ENCODE data around the gene OLA1.

The OLA1 gene

DNA sequence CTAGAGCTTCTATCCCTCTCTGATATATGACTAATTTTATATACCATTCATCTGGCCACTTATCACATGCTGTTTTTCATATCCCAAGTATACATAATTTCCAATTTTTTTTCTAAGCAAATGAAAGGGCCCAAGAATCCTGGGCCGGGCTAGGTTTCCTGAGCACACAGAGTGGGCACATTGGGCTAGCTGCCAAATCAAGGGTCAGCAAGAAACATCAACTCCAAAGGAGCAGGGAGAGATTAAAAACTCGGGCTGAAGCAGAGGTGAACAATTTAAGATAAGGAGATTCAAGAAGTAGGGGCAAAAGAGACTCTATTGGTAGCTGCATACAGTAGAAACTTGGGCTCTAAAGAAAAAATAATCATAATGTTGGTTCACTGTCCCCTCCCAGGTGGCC is 39.0 kb downstream of the OLA1 start:
- H3K27me3 ChIP-seq (ENCODE audit: control insufficient read depth, insufficient read depth, low read length, poor library complexity, severe bottlenecking): no peaks in the 10 kb centered on the region

DNA sequence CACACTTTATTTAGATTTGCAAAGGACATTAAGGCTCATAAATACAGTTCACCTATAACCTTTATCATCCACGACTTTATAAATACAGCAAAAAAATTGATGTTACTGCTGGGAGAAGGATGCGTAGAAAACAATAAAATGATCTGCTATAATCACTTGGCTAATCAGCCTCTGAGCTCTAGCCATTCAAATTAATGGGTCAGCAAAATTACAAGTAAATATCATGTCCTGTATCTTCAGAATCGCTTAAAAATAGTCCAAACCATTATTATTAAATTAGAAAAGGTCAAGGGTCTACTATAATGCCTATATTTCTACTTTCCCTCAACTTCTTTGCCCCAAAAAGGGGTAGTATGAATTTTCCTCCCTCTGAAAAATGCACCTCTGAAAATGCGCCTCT is 40.3 kb downstream of the OLA1 start:
- Histone ChIP-seq H3K27ac (ENCODE audit: insufficient read depth, low read depth, low read length, poor library complexity, severe bottlenecking) (no peak overlapping the region), H3K27me3 (ENCODE audit: control insufficient read depth, insufficient read depth, low read length, poor library complexity, severe bottlenecking) (no peaks in the 10 kb centered on the region), H3K4me1 (ENCODE audit: control insufficient read depth, insufficient read depth, low read length) (no peaks in the 10 kb centered on the region), H3K4me3 (ENCODE audit: insufficient read depth, low read depth, low read length) (no peak overlapping the region), H3K9me3 (ENCODE audit: control insufficient read depth, low read length) (no peaks in the 10 kb centered on the region), H3K36me3 (ENCODE audit: control insufficient read depth, insufficient read depth, low read length) (no peaks in the 10 kb centered on the region)
- 54 to 70% methylated on average over 2 to 4 of the region's 4 CpGs for WGBS, 2 experiments

More for the DNA sequence above, 39.0 kb downstream of the OLA1 start:
- H3K4me3 ChIP-seq (ENCODE audit: insufficient read depth, low read depth, low read length): no peak overlapping the region
- H3K36me3 ChIP-seq (ENCODE audit: control insufficient read depth, insufficient read depth, low read length): no peaks in the 10 kb centered on the region
- no peak overlapping the region for H3K27ac ChIP-seq (ENCODE audit: insufficient read depth, low read depth, low read length, poor library complexity, severe bottlenecking)
- WGBS, 2 experiments: 92% methylated on average over 2 of the region's 2 CpGs
- H3K9me3 ChIP-seq (ENCODE audit: control insufficient read depth, low read length): no peaks in the 10 kb centered on the region
- no peaks in the 10 kb centered on the region for H3K4me1 ChIP-seq (ENCODE audit: control insufficient read depth, insufficient read depth, low read length)

DNA sequence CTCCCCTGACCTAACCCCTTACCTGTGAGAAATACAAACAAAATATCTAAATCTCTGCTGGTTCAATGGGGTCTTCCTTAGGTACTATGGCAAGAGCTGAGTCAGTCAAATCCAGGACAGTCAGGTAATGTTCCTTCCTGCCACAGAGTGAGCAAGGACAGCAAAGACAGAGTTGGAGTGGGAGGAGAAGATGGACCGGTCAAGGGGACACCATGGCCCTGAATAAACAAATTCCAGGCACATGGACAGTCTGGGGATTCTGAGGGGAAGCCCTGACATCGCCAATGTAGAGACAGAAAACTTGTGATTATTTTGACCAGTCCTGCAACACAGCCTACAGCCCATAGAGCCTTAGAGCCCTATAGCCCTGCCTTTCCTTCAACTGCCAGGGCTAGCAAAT is 42.8 kb downstream of the OLA1 start:
- 89 to 98% methylated on average over 2 of the region's 2 CpGs for WGBS, 2 experiments
- Histone ChIP-seq H3K9me3 (ENCODE audit: control insufficient read depth, low read length) (no peaks in the 10 kb centered on the region), H3K4me1 (ENCODE audit: control insufficient read depth, insufficient read depth, low read length) (no peaks in the 10 kb centered on the region), H3K27ac (ENCODE audit: insufficient read depth, low read depth, low read length, poor library complexity, severe bottlenecking) (no peak overlapping the region), H3K4me3 (ENCODE audit: insufficient read depth, low read depth, low read length) (no peak overlapping the region), H3K27me3 (ENCODE audit: control insufficient read depth, insufficient read depth, low read length, poor library complexity, severe bottlenecking) (no peaks in the 10 kb centered on the region), H3K36me3 (ENCODE audit: control insufficient read depth, insufficient read depth, low read length) (no peaks in the 10 kb centered on the region)

DNA sequence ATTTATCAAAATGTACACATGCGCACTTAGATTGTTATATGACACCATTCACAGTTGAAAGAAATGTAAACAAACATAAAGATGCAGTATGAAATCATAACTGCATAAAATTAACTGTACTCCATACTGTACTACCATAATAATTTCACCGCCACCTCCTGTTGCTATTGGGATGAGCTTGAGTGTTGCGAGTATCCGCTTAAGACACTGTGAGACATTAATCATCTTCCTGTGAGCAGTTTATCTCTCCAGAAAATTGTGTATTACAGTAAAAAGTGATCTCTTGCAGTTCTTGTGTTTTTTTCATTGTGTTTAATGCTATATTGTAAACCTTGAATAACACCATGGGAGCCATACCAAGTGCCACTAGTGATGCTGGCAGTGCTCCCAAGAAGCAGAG is 46.1 kb downstream of the OLA1 start:
- Histone ChIP-seq H3K27me3 (ENCODE audit: control insufficient read depth, insufficient read depth, low read length, poor library complexity, severe bottlenecking) (no peaks in the 10 kb centered on the region), H3K27ac (ENCODE audit: insufficient read depth, low read depth, low read length, poor library complexity, severe bottlenecking) (no peak overlapping the region), H3K4me1 (ENCODE audit: control insufficient read depth, insufficient read depth, low read length) (no peaks in the 10 kb centered on the region), H3K4me3 (ENCODE audit: insufficient read depth, low read depth, low read length) (no peak overlapping the region), H3K9me3 (ENCODE audit: control insufficient read depth, low read length) (no peaks in the 10 kb centered on the region), H3K36me3 (ENCODE audit: control insufficient read depth, insufficient read depth, low read length) (no peaks in the 10 kb centered on the region)
- 96 to 99% methylated on average over 3 to 4 of the region's 4 CpGs for WGBS, 2 experiments

DNA sequence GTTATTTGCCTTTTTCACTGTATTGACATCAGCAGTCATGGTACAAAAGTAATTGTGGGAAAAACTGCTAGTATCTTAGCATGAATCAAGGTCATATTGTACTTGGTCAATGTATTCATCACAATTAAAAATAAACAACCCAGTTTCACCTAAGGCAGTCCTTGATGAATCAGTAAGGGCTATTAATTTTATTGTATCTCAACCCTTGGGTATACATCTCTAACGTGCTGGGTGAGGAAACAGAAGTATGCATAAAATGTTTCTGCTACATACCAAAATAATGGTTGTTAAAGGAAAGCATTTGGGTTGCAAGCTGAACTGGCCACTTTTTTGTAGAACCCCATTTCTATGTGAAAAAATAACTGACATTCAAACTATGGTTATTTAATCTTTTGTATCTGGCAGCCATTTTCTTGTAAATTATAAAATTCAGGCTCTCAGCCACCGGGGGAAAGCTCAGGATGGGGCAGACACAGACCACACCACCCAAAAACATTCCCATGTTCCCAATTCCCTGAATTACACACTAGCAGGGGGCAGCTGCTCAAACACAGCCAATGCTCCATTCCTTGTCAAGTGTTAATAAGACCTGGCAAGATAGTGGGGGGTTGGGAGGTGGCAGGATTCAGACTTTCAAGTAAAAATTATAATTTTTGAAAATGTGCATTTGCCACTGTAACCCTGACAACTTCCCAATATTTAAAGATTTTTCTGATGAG is 49.3 kb downstream of the OLA1 start:
- Histone ChIP-seq H3K36me3 (ENCODE audit: control insufficient read depth, insufficient read depth, low read length) (no peaks in the 10 kb centered on the region), H3K9me3 (ENCODE audit: control insufficient read depth, low read length) (no peaks in the 10 kb centered on the region), H3K4me3 (ENCODE audit: insufficient read depth, low read depth, low read length) (no peak overlapping the region), H3K4me1 (ENCODE audit: control insufficient read depth, insufficient read depth, low read length) (no peaks in the 10 kb centered on the region), H3K27me3 (ENCODE audit: control insufficient read depth, insufficient read depth, low read length, poor library complexity, severe bottlenecking) (no peaks in the 10 kb centered on the region), H3K27ac (ENCODE audit: insufficient read depth, low read depth, low read length, poor library complexity, severe bottlenecking) (no peak overlapping the region)
- 32 to 33% methylated on average over 2 of the region's 2 CpGs for WGBS, 2 experiments

DNA sequence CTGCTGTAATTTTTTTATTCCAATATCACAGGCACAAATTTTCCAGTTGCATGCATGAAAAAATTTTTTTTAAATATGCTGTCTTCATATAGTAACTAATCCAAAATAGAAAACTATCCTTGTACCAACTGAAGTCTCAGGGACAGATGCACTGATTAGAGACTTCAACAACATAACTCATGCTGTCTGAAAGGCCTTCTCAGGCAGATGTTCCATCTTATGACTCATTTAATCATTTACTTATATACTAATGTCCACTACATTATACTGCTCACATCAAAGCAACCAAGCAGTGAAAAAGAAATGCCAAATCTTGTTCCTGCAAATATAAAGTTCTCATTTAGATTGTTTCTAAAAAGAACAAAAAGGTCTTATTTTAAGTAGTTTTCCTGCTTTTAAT is 53.1 kb downstream of the OLA1 start:
- Histone ChIP-seq H3K27me3 (ENCODE audit: control insufficient read depth, insufficient read depth, low read length, poor library complexity, severe bottlenecking) (no peaks in the 10 kb centered on the region), H3K36me3 (ENCODE audit: control insufficient read depth, insufficient read depth, low read length) (no peaks in the 10 kb centered on the region), H3K4me3 (ENCODE audit: insufficient read depth, low read depth, low read length) (no peak overlapping the region), H3K4me1 (ENCODE audit: control insufficient read depth, insufficient read depth, low read length) (no peaks in the 10 kb centered on the region), H3K27ac (ENCODE audit: insufficient read depth, low read depth, low read length, poor library complexity, severe bottlenecking) (no peak overlapping the region), H3K9me3 (ENCODE audit: control insufficient read depth, low read length) (no peaks in the 10 kb centered on the region)

DNA sequence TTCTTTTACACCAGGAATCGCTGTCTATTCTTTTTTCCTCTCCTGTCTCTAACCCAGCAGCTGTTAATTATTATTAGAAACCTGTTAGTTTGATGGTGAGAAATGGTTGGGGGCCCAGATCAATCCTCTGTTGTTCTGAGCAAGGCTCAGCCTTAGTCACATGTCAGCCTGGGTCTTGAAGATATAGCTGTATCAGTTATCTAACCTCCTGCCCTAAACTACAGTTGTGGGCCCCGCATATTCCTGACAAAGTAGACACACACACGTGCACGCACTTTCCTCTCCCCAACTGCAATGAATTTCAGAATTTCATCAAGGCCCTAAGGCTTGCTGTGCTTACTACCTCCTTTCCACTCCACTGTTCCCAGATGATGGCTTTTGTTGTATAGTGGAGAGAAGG is 54.6 kb downstream of the OLA1 start:
- Histone ChIP-seq H3K36me3 (ENCODE audit: control insufficient read depth, insufficient read depth, low read length) (no peaks in the 10 kb centered on the region), H3K27me3 (ENCODE audit: control insufficient read depth, insufficient read depth, low read length, poor library complexity, severe bottlenecking) (no peaks in the 10 kb centered on the region), H3K27ac (ENCODE audit: insufficient read depth, low read depth, low read length, poor library complexity, severe bottlenecking) (no peak overlapping the region), H3K4me1 (ENCODE audit: control insufficient read depth, insufficient read depth, low read length) (no peaks in the 10 kb centered on the region), H3K9me3 (ENCODE audit: control insufficient read depth, low read length) (no peaks in the 10 kb centered on the region), H3K4me3 (ENCODE audit: insufficient read depth, low read depth, low read length) (no peak overlapping the region)
- WGBS, 2 experiments: 94 to 97% methylated on average over 3 to 4 of the region's 4 CpGs

DNA sequence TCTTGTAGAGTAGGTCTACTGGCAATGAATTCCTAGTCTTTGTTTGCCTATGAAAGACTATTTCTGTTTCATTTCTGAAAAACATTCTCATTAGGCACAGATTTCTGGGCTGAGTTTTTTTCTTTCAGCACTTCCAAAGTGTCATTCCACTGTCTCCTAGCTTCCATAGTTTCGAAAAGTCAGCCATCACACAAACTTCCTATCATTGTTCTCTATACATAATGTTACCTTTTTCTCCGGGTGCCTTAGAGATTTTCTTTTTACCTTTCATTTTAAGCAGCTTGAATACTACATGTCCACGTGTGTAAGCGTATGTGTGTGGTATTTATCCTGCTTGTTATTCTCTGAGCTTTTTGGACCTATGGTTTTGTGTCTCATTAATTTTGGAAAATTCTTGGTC is 55.7 kb downstream of the OLA1 start:
- Histone ChIP-seq H3K27ac (ENCODE audit: insufficient read depth, low read depth, low read length, poor library complexity, severe bottlenecking) (no peak overlapping the region), H3K9me3 (ENCODE audit: control insufficient read depth, low read length) (no peaks in the 10 kb centered on the region), H3K27me3 (ENCODE audit: control insufficient read depth, insufficient read depth, low read length, poor library complexity, severe bottlenecking) (no peaks in the 10 kb centered on the region), H3K4me1 (ENCODE audit: control insufficient read depth, insufficient read depth, low read length) (no peaks in the 10 kb centered on the region), H3K36me3 (ENCODE audit: control insufficient read depth, insufficient read depth, low read length) (no peaks in the 10 kb centered on the region), H3K4me3 (ENCODE audit: insufficient read depth, low read depth, low read length) (no peak overlapping the region)
- WGBS, 2 experiments: 80 to 83% methylated on average over 2 to 4 of the region's 4 CpGs

DNA sequence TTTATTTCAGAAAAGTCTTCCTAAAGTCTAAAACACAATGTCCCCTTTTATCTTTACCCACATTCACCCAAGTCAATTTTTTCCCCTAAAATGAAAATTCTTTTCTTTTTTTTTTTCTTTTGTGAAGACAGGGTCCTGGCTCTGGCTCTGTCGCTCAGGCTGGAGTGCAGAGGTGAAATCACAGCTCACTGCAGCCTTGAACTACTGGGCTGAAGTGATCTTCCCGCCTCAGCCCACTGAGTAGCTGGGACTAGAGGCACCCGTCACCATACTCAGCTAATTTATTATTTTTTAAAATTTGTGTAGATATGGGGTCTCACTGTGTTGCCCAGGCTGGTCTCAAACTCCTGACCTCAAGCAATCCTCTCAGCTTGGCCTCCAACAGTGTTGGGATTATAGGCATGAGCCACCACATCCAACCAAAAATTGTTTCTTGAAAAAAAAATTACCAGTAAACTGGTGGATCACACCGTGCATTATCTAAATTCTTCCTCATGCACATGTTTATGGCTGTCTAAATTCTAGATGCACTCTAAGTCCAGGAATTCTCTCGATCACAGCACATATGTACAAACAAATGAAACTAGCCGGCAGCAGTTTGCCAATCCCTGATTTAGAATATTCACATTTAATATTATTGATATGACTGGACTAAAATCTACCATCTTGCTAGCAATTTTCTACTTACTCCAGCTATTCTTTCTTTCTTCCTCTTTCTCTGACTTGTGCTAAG is 56.8 kb downstream of the OLA1 start:
- H3K4me1 ChIP-seq (ENCODE audit: control insufficient read depth, insufficient read depth, low read length): no peaks in the 10 kb centered on the region
- no peaks in the 10 kb centered on the region for H3K36me3 ChIP-seq (ENCODE audit: control insufficient read depth, insufficient read depth, low read length)
- no peak overlapping the region for H3K4me3 ChIP-seq (ENCODE audit: insufficient read depth, low read depth, low read length)
- H3K27ac ChIP-seq (ENCODE audit: insufficient read depth, low read depth, low read length, poor library complexity, severe bottlenecking): no peak overlapping the region
- no peaks in the 10 kb centered on the region for H3K9me3 ChIP-seq (ENCODE audit: control insufficient read depth, low read length)
- 93 to 95% methylated on average over 5 to 6 of the region's 6 CpGs for WGBS, 2 experiments
- no peaks in the 10 kb centered on the region for H3K27me3 ChIP-seq (ENCODE audit: control insufficient read depth, insufficient read depth, low read length, poor library complexity, severe bottlenecking)

DNA sequence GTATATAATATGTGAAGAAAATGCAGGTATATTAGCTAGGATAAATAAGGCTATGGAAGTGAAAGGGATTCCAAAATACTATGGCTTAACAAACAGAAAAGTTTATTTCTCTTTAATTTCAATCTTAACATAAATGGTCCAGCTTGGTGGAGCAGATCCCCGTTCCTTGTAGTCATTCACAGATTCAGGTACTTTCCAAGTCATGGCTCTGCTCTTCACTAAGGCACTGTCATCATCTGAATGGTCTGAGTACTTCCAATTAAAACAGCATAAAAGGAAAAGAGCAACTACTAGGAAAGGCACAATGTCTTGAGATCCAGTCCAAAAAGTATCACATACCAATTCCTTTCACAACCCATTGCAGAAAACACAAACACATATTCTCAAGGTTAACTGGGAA is 63.4 kb downstream of the OLA1 start:
- no peak overlapping the region for H3K27ac ChIP-seq (ENCODE audit: insufficient read depth, low read depth, low read length, poor library complexity, severe bottlenecking)
- H3K4me3 ChIP-seq (ENCODE audit: insufficient read depth, low read depth, low read length): no peak overlapping the region
- H3K27me3 ChIP-seq (ENCODE audit: control insufficient read depth, insufficient read depth, low read length, poor library complexity, severe bottlenecking): no peaks in the 10 kb centered on the region
- WGBS, 2 experiments: 89 to 91% methylated on average over 1 of the region's 1 CpG
- H3K36me3 ChIP-seq (ENCODE audit: control insufficient read depth, insufficient read depth, low read length): no peaks in the 10 kb centered on the region
- H3K4me1 ChIP-seq (ENCODE audit: control insufficient read depth, insufficient read depth, low read length): no peaks in the 10 kb centered on the region
- no peaks in the 10 kb centered on the region for H3K9me3 ChIP-seq (ENCODE audit: control insufficient read depth, low read length)

All from ectodermal cell (in vitro differentiated cells).